ENCODE results near the gene MAP2K1.

Gene MAP2K1

GRCh38 chr15:66394472-66394871, 7.8 kb downstream of the MAP2K1 start:
- DNase-seq = no peak

GRCh38 chr15:66394915-66395314, 8.2 kb downstream of the MAP2K1 start:
- no peak for DNase-seq

DNA sequence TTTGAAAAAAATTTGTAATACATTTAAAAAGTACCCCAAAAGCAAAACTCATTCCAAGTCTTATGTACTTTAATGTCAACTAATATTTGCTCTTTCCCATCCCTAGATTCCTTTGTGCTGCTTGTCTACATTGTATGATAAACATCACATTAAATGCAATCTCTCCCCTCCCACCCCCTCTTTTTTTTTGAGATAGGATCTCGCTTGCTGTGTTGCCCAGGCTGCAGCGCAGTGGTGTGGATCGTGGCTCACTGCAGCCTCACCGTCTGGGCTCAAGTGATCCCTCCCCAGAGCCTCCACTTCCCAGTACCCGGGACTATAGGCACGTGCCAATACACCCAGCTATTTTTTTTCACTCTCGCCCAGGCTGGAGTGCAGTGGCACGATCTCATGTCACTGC, 12.6 kb downstream of the MAP2K1 start:
- no peak for DNase-seq

- DNase-seq = peak; percentile 18
Observed at GRCh38 chr15:66400351-66400774, 13.7 kb downstream of the MAP2K1 start.

DNA sequence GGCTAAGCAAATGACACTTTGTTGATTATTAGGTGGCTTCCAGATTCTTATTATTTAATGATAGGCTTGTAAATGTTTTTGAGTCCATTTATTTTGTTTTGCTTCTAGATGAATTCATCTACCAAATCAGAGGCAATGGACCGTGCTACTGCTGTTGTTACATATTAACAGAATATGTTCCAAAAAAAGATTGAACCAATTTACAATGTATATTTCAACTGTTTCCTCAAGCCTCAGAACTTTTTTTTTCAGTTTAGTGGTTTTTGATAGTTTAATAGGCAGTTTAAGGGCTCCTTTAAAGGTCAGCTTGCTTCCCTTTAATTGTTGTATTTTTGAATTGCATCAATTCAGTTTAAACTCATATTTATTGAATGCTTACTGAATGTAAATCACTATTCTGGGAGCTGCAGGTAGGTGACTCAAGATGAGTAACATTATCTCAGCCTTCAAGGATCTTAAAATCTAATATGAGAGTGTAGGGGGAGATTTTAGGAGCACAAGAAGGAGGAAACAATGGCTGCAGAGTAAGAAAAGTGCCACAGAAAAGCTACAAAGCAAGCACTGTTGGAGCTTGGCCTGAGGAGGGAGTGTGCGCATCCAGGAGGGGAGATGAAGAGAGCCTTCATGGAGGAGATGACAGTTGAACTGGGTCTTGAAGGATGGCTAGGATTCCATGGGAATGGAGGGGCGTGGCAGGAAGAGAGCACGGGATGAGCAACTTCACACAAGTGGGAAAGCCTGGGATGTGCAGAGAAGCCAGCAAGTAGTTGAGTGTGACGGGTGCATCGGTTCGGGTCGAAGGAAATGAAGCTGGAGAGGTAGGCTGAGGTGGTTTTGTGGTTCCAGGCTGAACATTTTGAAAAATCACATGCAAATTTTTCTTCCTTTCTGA, 14.7 kb downstream of the MAP2K1 start:
- DNase-seq = peak; percentile 10

- no peak for DNase-seq
Observed at GRCh38 chr15:66402761-66403284, 16.1 kb downstream of the MAP2K1 start.

DNA sequence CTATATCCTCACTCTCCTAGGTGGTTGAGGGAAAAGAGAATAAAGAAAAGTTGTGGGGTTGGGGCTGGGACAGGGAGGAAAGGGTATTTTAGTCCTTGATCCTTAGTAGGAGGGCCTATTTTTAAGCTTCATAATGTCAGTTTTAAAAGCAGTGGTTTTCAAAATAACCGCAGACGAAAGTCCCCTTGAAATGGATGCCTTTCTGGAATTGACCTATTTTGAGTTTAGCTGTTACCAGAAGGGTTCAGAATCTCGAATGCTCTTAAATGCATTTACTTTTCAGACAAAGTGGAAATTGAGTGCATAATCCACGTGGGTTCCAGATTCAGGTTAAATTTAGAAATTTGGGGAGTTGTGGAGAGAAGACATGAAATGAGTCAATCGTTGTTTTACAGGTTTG, 16.6 kb downstream of the MAP2K1 start:
- no peak for DNase-seq

DNA sequence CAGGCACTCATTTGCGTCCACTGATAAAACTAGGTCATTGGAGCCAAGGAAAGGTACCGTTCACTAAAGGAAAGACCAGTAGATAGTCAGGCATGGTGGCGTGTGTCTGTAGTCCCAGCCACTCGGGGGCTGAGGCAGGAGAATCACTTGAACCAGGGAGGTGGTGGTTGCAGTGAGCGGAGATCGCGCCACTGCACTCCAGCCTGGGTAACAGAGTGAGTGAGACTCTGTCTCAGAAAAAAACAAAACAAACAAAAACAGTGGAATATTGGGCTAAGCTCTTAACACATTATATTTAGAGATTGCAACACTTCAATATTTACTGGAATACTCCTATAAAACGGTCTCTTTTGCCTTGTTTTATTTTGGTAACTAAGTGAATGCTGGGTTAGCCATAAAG, 17.4 kb downstream of the MAP2K1 start:
- DNase-seq = no peak

GRCh38 chr15:66404532-66404931, 17.8 kb downstream of the MAP2K1 start:
- DNase-seq = no peak

DNA sequence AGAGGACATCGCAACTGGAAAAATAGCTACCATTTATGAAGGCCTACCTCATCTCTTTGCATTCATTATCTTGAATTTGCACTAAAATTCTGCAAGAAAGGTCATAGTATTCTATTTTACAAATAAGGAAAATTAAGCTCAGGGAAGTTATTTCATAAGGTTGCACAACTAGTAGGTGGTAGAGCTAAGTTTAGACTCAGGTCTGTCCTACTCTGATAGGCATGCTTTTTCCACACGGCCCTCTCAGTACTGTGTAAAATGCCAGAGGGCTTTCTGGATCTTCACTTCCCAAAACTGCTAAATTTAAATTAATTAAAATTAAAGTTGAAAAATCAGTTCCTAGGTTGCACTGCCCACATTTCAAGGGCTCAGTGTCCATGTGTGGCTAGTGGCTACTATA, 18.3 kb downstream of the MAP2K1 start:
- no peak for DNase-seq

DNA sequence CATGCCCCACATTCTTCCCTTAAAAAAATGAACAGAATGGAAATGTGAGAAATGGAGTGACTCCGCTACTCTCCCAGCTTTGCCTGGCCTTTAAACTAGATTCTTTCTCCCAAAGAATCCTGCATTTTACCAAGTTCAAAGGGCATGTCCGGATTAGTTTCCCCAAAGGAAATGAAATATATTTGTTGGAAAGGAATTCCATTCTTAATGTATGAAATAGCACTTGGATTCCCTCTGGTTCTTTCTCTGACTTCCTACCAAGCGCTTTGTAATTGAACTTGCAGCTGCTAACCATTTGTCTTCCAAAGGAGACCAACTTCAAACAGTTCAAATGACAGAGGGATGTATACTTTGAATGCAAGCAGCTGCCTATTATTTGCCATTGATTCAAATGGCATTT, 18.9 kb downstream of the MAP2K1 start:
- no peak for DNase-seq

- DNase-seq = no peak
Observed at GRCh38 chr15:66408254-66408653, 21.5 kb downstream of the MAP2K1 start.

DNA sequence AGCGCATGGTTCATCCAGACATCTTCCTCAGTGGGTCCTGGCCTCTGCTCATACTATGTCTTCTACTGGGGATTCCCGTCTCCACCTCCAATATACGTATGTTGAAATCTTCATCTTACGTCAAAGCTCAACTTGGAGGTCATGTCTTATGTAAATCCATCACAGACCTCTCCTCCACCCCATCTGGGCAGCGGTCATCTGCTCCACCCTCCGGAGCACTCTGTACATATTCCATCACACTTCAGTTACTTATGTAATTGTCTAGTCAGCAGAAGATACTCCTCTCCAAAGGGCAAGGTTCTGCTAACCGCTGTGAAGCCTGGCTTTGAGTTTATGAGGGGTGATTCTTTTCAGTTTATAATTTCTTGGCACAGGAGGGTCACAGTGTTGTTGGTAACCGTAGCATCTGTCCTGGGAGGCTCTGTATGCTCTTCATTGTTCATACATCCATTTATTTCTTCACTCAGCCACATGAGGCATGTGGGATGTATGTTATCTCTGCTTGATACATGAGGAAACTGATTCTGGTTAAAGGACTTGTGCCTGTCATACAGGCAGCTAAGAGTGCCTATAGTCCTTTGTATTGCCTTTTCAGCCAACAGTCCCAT, 22.1 kb downstream of the MAP2K1 start:
- DNase-seq = no peak

DNA sequence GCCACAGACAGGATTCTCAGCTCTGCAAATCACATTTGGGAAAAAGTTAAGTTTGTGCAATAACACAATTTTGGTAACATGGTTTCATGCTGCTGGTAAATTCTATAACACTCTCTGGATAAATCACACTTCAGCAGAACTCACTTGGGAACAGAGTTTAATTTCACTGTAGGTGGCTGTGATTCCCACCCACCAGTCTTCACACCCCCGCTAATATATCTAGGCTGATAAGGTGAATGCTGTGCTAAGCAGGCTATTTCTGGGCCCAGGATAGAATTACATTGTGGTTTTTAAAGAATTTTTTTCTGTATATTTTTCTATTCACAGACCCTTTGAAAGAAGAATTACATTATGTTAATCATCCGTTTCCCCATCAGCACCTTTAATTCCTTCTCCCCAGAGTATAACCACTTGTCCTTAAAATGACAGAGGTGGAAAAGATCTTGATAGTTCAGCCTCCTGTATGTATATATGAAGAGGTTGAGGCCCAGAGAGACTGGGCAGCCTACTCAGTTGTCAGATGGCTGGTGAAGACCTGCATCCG, 22.9 kb downstream of the MAP2K1 start:
- no peak for DNase-seq

DNA sequence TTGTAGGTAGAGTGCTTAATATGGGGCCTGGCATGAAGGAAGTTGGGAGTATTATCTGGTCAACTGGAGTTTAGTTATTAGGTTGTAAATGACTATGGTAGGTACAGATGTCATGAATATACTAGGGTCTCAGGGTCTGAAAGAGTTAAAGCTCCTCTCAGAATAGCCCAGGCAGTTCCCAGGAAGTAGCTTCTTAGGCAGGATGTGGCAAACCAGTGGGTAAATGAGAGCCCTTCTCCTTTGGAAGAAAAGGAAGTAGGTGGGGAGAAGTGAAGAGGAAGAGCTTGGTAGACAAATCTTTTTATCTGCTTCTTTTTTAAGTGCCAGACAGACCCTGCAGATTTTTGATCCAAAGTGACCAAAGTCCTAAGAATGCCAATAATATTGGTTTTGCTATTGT, 24.5 kb downstream of the MAP2K1 start:
- peak; percentile 27 for DNase-seq

- DNase-seq = no peak
Observed at GRCh38 chr15:66412220-66412619, 25.5 kb downstream of the MAP2K1 start.

GRCh38 chr15:66413579-66413978, 26.9 kb downstream of the MAP2K1 start:
- no peak for DNase-seq

DNA sequence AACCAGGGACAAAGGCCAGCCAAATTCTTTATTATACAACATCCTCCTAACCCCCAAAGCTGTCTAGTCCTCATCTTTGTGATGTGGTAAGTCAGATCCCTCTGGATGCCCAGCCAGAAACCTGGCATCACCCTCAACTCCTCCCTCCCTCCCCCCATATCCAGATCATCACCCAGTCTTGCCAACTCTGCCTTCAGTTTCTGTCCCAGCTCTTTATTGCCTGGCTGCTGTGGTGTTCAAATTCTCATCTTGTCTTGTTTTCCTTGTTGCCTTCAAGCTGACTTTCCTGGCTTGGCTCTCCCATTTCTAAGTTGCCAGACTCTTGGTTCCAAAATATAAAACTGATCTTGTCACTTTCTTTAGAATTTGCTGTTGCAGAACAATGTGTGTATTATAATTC, 28.6 kb downstream of the MAP2K1 start:
- DNase-seq = no peak

DNA sequence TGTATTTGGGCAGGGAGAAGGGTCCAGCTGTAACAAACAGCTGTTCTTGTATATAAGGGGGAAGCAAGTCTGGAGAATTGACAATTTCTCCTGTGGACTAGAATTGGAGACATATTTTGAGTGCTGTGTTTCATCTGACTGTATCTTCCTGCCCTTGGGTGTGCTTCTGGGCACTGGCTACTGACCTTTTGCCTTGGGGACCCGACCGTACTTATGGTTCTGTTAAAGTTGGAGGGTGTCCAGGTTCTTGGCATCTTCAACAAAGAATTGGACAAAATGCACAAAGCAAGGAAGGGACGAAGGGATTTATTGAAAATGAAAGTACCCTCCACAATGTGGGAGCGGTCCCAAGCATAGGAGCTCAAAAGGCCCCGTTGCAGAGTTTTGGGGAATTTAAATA, 31.0 kb downstream of the MAP2K1 start:
- no peak for DNase-seq

DNA sequence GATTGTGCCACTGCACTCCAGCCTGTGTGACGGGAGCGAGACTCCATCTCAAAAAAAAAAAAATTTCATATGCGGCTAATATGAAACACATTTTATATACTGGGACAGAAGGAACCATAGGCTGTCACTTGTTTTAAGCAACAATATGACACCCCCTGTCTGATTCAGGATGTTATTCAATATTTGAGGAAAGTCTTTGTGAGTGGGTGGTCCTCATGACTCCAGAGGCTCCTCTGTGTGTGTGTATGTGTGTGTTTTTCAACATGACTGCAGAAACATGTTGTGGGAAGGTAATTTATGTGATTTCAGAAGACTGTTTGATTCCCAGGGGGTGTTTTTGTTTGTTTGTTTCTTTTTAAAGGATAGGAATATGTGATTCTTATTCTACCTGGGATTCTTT, 32.8 kb downstream of the MAP2K1 start:
- no peak for DNase-seq

DNA sequence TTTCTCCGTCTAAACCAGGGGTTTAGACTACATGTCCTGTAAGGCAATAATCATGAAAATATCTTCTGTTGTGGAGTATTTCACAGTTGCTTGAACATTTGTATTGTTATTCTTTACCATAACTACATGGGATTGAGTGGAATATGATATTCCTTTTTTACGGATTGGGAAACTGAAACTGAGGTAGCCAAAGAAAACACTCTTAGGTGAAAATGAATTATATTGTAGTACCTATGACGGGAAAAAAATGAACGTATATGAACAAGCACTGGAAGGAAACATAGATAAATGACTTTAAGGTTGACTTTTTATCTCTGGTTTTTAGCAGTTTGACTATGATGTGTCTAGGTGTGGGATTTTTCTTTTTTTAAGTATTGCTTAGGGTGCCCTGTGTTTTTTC, 35.6 kb downstream of the MAP2K1 start:
- DNase-seq = no peak

GRCh38 chr15:66423149-66423548, 36.4 kb downstream of the MAP2K1 start:
- no peak for DNase-seq

GRCh38 chr15:66424963-66425612, 38.4 kb downstream of the MAP2K1 start:
- DNase-seq = no peak

DNA sequence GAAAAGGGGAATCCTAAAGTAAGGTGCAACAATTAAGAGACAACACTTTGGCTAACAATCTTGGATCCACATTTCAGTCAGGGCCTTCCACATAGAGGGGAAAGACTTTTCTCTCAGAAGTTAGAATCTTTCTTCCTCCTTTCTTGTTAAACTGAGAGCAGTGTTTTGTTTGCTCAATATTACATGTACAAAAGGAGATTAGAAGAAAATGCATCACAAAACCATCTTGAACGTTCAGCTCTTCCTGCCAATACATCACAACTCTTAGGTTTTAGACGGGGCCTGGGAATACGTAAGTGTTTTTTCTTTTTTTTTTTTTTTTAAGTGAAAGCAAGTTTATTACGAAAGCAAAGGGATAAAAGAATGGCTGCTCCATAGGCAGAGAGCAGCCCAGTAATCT, 39.1 kb downstream of the MAP2K1 start:
- DNase-seq = no peak

All from EL (cell line).